ENCODE results near the gene NEURL2.

NEURL2 gene

DNA sequence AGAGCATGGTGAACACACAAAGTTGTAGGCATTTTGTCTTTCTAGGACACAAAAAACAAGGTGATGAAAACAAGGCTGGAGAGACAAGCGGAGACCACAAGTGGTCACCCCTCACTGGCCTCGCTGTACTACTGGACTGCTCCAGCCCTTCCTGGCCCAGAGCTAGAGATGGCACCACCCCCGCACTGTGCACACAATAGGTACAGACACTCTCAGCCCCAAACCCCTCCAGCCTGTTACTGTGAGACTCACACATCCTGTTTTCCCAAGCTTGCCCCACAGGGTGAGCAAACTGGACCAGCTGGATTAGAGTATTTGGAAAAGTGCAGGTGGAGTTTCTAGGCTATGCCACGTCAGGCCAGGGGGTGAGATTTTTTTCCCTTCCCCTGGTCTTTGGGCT lies 18.4 kb downstream of the NEURL2 start:
- ChIA-PET POLR2A (no interaction called here), CTCF (interaction anchor here (0.6 to 1.4 kb wide), 3 partner anchors 8 to 97 kb away, joined by 3 to 4 read pairs (median 3); no protein-coding TSS in a partner anchor)
- no peak for DNase-seq (ENCODE audit: extremely low spot score)
- TF ChIP-seq, protein P1, sequence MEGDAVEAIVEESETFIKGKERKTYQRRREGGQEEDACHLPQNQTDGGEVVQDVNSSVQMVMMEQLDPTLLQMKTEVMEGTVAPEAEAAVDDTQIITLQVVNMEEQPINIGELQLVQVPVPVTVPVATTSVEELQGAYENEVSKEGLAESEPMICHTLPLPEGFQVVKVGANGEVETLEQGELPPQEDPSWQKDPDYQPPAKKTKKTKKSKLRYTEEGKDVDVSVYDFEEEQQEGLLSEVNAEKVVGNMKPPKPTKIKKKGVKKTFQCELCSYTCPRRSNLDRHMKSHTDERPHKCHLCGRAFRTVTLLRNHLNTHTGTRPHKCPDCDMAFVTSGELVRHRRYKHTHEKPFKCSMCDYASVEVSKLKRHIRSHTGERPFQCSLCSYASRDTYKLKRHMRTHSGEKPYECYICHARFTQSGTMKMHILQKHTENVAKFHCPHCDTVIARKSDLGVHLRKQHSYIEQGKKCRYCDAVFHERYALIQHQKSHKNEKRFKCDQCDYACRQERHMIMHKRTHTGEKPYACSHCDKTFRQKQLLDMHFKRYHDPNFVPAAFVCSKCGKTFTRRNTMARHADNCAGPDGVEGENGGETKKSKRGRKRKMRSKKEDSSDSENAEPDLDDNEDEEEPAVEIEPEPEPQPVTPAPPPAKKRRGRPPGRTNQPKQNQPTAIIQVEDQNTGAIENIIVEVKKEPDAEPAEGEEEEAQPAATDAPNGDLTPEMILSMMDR (IDR thresholded peaks at IDR 0.05; ENCODE audit: control extremely low read depth, extremely low read depth, low read depth, missing control alignments) = no peak

DNA sequence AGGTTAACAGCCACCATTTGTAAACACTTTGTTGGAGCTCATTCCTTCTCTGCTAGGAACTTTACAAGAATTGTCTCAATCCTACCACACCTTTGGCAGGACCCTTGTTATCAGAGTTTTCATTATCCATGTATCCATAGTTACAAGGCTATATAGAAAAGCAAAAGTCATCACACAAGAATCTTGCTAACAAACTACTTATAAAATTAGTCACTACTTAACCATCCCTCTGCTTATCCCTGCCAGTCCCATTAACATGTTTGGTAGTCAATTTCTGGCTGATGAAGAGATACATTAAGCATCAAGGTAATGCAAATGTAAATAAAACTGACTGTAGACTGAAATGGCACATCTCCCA lies 23.2 kb downstream of the NEURL2 start:
- ChIA-PET CTCF (interaction anchor here (1.6 to 2.4 kb wide), 3 partner anchors 16 to 102 kb away, joined by 3 to 6 read pairs (median 4); no protein-coding TSS in a partner anchor), POLR2A (no interaction called here)

DNA sequence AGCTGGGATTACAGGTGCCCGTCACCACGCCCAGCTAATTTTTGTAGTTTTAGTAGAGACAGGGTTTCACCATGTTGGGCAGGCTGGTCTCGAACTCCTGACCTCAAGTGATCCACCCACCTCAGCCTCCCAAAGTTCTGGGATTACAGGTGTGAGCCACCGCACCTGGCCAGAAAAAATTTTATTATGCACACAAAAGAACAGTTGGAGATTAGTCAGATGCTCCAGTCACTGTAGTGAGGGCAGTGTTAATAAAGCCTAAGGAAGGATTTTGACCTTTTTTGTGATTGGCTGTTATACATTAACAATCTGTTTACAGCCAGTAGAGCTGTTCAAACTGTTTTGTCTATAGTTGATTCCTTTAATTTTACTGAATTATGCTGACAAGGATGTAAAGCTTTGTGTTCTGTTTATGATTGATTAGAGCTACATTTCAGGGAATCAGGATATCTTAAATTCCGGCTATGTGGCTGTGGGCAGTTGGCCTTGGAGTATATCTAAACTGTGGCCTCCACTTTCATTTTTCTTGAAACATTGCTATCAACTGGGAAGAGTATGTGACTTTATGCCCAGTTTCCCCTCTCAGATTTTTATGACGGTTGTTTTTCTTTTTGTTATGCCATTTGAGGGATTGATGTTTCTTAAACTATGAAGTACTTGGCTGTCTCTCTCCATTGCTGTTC lies 23.7 kb downstream of the NEURL2 start:
- POLR2A ChIA-PET = no interaction called here

More for the DNA sequence above, 23.2 kb downstream of the NEURL2 start:
- no peak for DNase-seq (ENCODE audit: extremely low spot score)
- TF ChIP-seq, protein P1 (IDR thresholded peaks at IDR 0.05; ENCODE audit: control extremely low read depth, extremely low read depth, low read depth, missing control alignments) = no peak

DNA sequence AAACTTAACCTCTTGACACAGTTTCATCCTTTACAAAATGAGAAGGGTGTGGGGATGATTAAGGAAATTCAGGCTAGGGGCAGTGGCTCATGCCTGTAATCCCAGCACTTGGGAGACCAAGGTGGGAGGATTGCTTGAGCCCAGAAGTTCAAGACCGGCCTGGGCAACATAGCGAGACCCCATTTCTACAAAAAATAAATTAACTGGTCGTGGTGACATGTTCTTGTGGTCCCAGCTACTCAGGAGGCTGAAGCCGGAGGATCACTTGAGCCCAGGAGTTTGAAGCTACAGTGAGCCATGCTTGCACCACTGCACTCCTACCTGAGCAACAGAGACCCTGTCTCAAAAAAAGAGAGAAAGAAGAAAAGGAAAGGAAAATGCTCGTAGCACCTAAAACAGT lies 24.6 kb downstream of the NEURL2 start:
- DNase-seq (ENCODE audit: extremely low spot score) = no peak
- POLR2A ChIA-PET = no interaction called here
- TF ChIP-seq, protein P1 (IDR thresholded peaks at IDR 0.05; ENCODE audit: control extremely low read depth, extremely low read depth, low read depth, missing control alignments) = no peak
- CTCF ChIA-PET = no interaction called here

More for the DNA sequence above, 23.7 kb downstream of the NEURL2 start:
- TF ChIP-seq, protein P1 (IDR thresholded peaks at IDR 0.05; ENCODE audit: control extremely low read depth, extremely low read depth, low read depth, missing control alignments) = no peak
- CTCF ChIA-PET = interaction anchor here (1.6 to 2.4 kb wide), 3 partner anchors 17 to 102 kb away, joined by 3 to 6 read pairs (median 4); no protein-coding TSS in a partner anchor
- DNase-seq (ENCODE audit: extremely low spot score) = no peak

DNA sequence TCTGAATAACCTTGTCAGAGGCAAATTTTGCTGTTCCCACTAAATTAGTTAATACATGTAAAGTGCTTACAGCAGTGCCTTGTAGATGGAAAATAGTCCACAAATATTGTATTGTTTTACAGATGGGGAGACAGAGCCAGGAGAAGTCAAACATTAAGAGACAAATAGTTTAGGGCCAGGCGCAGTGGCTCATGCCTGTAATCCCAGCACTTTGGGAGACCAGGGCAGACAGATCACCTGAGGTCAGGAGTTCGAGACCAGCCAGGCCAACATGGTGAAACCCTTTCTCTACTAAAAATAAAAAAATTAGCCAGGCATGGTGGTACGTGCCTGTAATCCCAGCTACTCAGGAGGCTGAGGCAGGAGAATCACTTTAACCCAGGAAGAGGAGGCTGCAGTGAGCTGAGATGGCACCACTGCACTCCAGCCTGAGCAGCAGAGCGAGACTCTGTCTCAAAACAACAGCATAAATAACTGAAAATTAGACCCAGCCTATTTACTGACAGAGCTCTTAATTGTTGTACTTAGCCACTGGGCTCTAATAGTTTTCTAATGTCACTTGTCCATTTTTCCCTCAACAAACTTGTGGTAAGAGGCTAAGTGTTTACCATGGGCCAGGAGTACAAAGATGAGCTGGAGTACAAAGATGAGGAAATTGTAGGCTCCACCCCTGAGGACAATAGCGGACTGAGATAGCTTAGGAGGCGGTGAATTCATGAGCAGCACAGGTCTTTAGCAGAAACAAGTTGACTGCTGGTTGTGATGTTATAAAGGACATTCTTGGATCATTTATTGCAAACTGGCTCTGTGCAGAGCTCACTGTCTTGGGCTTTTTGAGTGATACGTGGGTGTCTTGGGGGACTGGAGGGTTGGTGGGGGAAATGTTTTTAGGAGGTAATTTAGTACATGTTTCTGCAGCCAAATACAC lies 27.2 kb downstream of the NEURL2 start:
- ChIA-PET POLR2A (no interaction called here), CTCF (interaction anchor here (1.1 kb wide), 1 partner anchor 10 kb away, joined by 3 read pairs; no protein-coding TSS in a partner anchor)
- no peak for DNase-seq (ENCODE audit: extremely low spot score)
- TF ChIP-seq, protein P1 (IDR thresholded peaks at IDR 0.05; ENCODE audit: control extremely low read depth, extremely low read depth, low read depth, missing control alignments) = no peak

DNA sequence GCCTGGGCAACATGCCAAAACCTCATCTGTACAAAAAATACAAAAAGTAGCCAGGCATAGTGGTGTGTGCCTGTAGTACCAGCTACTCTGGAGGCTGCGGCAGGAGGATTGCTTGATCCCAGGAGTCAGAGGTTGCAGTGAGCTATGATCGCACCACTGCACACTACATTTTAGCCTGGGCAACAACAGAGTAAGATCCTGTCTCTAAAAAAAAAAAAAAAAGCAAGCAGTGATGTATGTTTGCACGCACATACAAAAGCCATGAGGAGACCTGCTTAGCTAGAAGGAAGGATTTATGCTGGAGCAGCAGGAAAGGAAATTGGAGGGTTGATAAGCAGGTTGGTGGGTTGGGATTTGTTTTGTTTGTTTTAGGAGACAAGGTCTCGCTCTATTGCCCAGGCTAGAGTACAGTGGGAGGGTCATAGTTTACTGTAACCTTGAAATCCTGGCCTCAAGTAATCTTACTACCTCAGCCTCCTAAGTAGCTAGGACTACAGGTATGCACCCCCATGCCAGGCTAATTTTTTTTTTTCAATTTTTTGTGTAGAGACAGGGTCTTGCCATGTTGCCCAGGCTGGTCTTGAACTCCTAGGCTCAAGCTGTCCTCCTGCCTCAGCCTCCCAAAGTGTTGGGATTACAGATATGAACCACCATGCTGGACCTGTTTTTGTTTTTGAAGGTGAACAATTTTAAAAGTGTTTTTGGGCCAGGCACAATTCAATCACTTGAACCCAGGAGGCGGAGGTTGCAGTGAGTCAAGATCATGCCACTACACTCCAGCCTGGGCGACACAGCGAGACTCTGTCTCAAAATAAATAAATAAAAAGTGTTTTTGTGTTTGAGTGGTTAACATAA lies 29.6 kb downstream of the NEURL2 start:
- DNase-seq (ENCODE audit: extremely low spot score) = no peak
- ChIA-PET POLR2A (no interaction called here), CTCF (interaction anchor here (1.5 kb wide), 1 partner anchor 20 kb away, joined by 3 read pairs; no protein-coding TSS in a partner anchor)
- TF ChIP-seq, protein P1 (IDR thresholded peaks at IDR 0.05; ENCODE audit: control extremely low read depth, extremely low read depth, low read depth, missing control alignments) = no peak
